ENCODE measurements around the gene APOBEC3B. TPM values are rescaled to one million over a fixed set of nuclear protein-coding genes. Genes with fewer than 3 reads are reported as not detected.
"Not testable (repeated sequence)": the region's sequence is repeated elsewhere in the genome, so short reads cannot be mapped to it uniquely, and the experiment has no call there.

APOBEC3B gene
- total RNA-seq, 2 donors from 2014 or later = 0.90 TPM; not detected in 1

DNA sequence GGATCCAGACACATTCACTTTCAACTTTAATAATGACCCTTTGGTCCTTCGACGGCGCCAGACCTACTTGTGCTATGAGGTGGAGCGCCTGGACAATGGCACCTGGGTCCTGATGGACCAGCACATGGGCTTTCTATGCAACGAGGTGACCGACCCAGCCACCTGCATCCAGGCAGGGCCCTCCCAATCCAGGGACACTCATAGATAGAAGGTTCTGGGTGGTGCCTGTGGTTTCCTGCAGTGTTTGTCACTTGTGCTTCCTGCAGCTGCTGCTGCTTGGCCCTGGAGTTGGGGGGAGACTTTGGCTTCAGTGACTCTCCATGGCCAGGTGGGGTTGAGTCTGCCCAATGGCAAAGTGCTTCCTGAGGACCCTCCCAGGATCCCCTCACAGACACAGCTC lies 7.3 kb downstream of the APOBEC3B start:
- H3K27ac ChIP-seq = no peak overlapping the region
- H3K9me3 ChIP-seq = no peaks in the 10 kb centered on the region
- no peak overlapping the region for H3K4me3 ChIP-seq
- peaks cover 0 to 11% of the 10 kb centered on the region in 2 donors for H3K4me1 ChIP-seq
- DNase-seq (ENCODE audit: low spot score) = no peak
- H3K27me3 ChIP-seq = no peaks in the 10 kb centered on the region
- H3K36me3 ChIP-seq = no peaks in the 10 kb centered on the region
- TF ChIP-seq, protein P1, sequence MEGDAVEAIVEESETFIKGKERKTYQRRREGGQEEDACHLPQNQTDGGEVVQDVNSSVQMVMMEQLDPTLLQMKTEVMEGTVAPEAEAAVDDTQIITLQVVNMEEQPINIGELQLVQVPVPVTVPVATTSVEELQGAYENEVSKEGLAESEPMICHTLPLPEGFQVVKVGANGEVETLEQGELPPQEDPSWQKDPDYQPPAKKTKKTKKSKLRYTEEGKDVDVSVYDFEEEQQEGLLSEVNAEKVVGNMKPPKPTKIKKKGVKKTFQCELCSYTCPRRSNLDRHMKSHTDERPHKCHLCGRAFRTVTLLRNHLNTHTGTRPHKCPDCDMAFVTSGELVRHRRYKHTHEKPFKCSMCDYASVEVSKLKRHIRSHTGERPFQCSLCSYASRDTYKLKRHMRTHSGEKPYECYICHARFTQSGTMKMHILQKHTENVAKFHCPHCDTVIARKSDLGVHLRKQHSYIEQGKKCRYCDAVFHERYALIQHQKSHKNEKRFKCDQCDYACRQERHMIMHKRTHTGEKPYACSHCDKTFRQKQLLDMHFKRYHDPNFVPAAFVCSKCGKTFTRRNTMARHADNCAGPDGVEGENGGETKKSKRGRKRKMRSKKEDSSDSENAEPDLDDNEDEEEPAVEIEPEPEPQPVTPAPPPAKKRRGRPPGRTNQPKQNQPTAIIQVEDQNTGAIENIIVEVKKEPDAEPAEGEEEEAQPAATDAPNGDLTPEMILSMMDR (IDR thresholded peaks at IDR 0.05) = no peak

DNA sequence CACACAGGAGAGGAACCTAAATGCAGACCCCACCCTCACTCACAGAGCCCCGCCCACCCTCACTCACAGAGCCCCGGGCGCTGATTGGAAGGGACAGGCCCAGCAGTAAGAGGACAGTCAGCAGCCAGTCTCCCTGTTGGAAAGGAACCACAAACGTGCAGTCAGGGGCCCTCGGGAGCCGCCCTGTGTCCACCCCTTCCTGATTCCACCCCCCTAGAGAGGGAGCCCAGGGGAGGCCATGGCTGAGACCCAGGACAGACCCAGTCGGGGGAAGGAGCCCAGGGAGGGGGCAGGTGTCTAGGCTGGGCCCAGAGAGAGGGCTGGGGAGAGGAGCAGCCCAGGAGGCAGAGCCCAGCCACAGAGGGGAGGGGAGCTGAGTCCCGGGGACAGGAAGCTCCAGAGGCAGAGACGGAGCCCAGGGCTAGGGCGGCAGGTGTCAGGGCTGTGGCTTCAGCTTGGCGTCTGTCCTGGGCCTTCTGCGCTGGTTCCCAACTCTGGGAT lies 10.8 kb downstream of the APOBEC3B start:
- not testable (repeated sequence) for DNase-seq (ENCODE audit: low spot score); H3K36me3 ChIP-seq; H3K9me3 ChIP-seq; H3K27me3 ChIP-seq
- H3K4me3 ChIP-seq = peak overlapping the region in 1 of 2 donors; percentile 11
- peak overlapping the region; percentile 11 to 19 for H3K27ac ChIP-seq
- H3K4me1 ChIP-seq = peaks cover 0 to 11% of the 10 kb centered on the region in 2 donors

DNA sequence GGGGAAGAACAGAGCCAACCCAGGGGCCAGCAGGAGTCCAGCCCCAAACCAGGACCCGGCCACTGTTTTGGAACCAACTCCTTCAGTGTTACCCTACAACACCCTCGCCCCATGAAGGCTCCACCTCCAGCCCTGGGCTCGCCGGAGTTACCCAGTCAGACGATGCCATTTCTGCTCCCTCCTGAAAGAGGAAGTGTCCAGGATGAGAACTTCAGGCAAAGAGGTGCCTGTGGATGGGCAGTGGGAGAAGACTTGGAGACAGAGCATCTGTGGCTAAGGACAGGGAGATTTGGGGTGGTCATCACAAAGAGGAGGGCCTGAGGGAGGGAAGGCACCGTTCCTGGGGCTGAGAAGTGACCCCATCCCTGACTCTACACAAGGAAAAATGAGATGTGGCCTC lies 14.0 kb downstream of the APOBEC3B start:
- Histone ChIP-seq H3K4me3 (no peak overlapping the region), H3K27ac (no peak overlapping the region), H3K9me3 (no peaks in the 10 kb centered on the region), H3K36me3 (no peaks in the 10 kb centered on the region), H3K4me1 (peaks cover 0 to 11% of the 10 kb centered on the region in 2 donors), H3K27me3 (no peaks in the 10 kb centered on the region)
- TF ChIP-seq, protein P1 (IDR thresholded peaks at IDR 0.05) = no peak
- DNase-seq (ENCODE audit: low spot score) = no peak

DNA sequence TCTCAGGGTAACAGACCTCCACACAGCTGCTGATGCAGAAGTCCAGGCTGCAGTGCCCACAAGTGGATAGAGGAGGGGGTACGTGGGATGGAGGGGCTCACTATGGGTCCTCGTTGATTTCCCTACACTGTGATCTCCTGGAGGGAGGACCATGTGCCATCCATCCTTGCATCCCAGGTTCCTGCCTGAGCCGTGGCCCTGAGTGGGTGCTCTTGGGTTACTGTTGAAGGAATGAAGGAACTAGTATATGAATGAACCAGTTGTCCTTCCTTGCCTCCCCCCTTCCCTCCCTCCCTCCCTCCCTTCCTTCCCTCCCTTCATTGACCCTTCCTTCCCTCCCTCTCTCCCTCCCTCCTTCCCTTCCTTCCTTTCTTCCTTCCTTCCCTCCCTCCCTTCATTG lies 15.4 kb downstream of the APOBEC3B start:
- no peaks in the 10 kb centered on the region for H3K36me3 ChIP-seq
- peaks cover 0 to 10% of the 10 kb centered on the region in 2 donors for H3K4me1 ChIP-seq
- TF ChIP-seq, protein P1 (IDR thresholded peaks at IDR 0.05) = no peak
- no peaks in the 10 kb centered on the region for H3K9me3 ChIP-seq
- H3K4me3 ChIP-seq = no peak overlapping the region
- DNase-seq (ENCODE audit: low spot score) = no peak
- no peak overlapping the region for H3K27ac ChIP-seq
- no peaks in the 10 kb centered on the region for H3K27me3 ChIP-seq

DNA sequence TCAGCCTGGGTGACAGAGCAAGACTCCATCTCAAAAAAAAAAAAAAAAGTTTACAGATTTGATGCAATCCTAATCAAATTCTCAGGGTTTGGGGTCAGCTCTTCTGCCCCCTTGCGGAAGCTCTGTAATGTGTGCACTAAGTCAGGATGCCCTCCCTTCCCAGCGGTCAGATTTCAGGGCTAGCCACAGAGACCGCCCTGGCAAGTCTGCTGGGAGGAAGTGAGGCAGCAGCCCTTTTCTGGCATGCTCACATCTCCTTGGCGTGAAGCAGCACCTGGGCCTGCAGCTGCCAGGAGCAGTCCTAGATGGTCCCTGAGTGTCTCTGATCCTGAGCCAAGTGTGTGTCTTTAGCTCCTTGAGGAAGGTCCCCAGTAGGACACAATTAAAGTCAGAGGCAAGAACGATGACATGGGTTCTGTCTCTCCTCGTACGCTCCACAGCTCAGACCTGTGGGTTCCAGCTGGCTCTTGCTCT lies 21.1 kb downstream of the APOBEC3B start:
- H3K9me3 ChIP-seq = no peaks in the 10 kb centered on the region
- TF ChIP-seq, protein P1 (IDR thresholded peaks at IDR 0.05) = peak; percentile 51 to 82
- H3K4me3 ChIP-seq = no peak overlapping the region
- no peaks in the 10 kb centered on the region for H3K27me3 ChIP-seq
- DNase-seq (ENCODE audit: low spot score) = peak; percentile 82
- no peak overlapping the region for H3K27ac ChIP-seq
- H3K36me3 ChIP-seq = no peaks in the 10 kb centered on the region
- H3K4me1 ChIP-seq = no peaks in the 10 kb centered on the region

DNA sequence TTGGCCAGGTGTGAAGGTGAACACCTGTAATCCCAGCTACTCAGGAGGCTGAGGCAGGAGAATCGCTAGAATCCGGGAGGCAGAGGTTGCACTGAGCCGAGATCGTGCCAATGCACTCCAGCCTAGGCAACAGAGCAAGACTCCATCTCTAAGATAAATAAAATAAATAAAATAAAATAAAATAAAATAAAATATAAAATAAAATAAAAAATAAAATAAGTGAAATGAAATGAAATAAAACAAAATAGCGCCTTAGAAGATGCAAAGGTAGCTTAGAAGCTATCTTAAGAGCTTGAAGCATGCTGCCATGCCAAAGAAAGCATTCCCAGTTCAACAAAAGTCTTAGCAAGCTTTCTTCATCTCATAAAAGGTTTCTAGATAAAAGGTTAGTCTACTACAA lies 25.0 kb downstream of the APOBEC3B start:
- H3K4me1 ChIP-seq = no peaks in the 10 kb centered on the region
- H3K9me3 ChIP-seq = no peaks in the 10 kb centered on the region
- H3K27ac ChIP-seq = no peak overlapping the region
- H3K27me3 ChIP-seq = no peaks in the 10 kb centered on the region
- H3K4me3 ChIP-seq = no peak overlapping the region
- DNase-seq (ENCODE audit: low spot score) = no peak
- H3K36me3 ChIP-seq = no peaks in the 10 kb centered on the region
- TF ChIP-seq, protein P1 (IDR thresholded peaks at IDR 0.05) = no peak

DNA sequence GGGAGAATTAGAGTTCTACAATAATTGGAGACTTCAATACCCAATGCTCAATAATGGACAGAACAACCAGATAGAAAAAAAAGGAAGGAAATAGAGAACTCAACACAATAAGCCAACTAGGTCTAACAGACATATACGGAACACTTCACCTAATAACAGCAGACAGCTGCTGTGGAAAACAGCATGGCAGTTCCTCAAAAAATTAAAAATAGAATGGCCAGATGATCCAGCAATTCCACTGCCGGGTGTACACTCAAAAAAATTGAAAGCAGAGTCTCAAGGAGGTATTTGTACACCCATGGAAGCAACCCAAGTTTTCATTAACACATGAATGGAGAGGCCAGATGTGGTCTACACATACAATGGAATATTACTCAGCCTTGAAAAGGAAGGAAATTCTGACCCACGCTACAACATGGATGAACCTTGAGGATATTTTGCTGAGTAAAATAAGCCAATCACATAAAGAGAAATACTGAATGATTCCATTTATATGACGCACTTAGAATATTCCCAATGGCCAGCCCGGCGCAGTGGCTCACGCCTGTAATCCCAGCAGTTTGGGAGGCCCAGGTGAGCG lies 26.2 kb downstream of the APOBEC3B start:
- H3K27me3 ChIP-seq; H3K4me1 ChIP-seq; H3K9me3 ChIP-seq; H3K4me3 ChIP-seq; H3K27ac ChIP-seq; H3K36me3 ChIP-seq; DNase-seq (ENCODE audit: low spot score): not testable (repeated sequence)

Measured in right atrium auricular region (tissue), 2 donors.